GM12801 (cell line): ENCODE data around the gene DCTN3.

ENCODE experiments used
- TF ChIP-seq, protein P1 (sequence below): IDR thresholded peaks from one replicate; pipeline ENCODE4 v1.5.1; 2011; ENCODE audit warnings: control low read depth; ENCODE audit not compliant: insufficient read length; ENCODE audit errors: extremely low read depth

The DCTN3 gene

DNA sequence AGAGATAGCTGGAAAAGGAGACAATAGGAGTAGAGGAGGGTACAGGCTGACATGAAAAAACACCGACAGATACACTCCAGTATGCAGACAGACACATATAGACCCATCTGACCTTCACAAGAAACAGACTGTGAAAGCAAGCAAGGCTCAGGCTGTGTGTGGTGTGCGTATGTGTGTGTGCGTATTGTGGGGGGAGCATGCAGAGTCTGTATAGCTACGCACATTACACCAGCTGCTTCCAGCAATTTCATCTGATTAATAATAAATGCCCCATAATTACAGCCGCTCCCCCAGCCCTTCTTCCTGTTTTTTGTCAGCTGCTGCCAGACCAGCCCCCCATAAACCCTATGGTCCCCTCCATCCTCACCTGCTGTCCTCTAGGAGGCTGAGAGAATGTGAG lies 37.5 kb downstream of the DCTN3 start:
- TF ChIP-seq, protein P1, sequence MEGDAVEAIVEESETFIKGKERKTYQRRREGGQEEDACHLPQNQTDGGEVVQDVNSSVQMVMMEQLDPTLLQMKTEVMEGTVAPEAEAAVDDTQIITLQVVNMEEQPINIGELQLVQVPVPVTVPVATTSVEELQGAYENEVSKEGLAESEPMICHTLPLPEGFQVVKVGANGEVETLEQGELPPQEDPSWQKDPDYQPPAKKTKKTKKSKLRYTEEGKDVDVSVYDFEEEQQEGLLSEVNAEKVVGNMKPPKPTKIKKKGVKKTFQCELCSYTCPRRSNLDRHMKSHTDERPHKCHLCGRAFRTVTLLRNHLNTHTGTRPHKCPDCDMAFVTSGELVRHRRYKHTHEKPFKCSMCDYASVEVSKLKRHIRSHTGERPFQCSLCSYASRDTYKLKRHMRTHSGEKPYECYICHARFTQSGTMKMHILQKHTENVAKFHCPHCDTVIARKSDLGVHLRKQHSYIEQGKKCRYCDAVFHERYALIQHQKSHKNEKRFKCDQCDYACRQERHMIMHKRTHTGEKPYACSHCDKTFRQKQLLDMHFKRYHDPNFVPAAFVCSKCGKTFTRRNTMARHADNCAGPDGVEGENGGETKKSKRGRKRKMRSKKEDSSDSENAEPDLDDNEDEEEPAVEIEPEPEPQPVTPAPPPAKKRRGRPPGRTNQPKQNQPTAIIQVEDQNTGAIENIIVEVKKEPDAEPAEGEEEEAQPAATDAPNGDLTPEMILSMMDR: no peak

DNA sequence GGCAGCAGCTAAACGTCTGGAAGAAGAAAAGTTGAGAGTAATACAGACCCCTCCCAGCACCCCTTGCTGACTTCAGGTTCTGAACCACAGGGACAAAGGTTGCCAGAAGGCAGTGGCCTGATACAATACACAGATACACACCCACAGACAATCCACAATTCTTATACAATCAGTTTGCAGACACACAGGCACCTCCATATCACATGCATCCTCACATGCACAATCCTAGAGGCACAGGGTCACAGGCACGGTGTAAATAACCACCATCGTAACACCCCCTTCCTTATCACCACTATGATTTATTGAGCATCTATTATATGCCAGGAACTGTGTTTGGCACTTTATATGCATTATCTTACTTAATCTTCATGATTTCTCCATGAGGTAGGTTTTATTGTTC lies 39.0 kb downstream of the DCTN3 start:
- TF ChIP-seq, protein P1: no peak

DNA sequence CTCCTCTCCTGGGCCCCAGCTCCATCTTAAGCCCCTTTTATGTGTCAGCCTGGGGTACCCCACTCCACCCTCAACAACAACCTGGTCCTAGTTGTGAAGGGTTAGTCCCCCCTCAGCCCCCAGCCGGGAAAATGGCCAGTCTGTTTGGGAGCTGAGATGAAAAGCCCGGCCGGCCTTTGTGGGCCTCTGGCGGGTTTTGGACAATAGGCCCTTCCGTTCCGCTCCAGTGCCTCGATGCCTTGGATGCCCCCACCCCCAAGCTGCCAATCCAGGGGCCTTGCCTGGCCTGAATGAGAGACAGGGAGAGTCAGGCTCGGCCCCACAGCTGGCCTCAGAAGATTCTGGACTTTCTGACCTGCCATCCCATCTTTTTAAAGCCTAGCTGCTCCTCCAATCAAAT lies 39.9 kb downstream of the DCTN3 start:
- TF ChIP-seq, protein P1: no peak

DNA sequence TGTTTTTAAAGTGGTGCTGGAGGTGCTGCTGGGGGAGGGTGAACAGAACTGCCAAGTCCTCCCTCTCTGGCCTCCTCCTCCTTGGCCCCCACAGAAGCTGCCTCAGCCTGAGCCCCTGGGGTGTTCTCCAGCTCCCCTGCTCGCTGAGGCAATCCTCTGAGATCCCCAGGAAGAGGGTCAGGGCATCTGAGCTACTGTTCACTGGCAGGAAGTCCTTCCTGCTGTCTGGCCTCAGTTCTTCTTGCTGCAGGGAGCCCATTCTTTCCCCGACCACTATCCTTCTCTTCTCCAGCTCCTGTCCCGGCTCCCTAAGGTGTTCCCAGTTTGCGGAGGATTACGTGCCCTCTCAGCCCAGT lies 40.5 kb downstream of the DCTN3 start:
- TF ChIP-seq, protein P1: no peak

DNA sequence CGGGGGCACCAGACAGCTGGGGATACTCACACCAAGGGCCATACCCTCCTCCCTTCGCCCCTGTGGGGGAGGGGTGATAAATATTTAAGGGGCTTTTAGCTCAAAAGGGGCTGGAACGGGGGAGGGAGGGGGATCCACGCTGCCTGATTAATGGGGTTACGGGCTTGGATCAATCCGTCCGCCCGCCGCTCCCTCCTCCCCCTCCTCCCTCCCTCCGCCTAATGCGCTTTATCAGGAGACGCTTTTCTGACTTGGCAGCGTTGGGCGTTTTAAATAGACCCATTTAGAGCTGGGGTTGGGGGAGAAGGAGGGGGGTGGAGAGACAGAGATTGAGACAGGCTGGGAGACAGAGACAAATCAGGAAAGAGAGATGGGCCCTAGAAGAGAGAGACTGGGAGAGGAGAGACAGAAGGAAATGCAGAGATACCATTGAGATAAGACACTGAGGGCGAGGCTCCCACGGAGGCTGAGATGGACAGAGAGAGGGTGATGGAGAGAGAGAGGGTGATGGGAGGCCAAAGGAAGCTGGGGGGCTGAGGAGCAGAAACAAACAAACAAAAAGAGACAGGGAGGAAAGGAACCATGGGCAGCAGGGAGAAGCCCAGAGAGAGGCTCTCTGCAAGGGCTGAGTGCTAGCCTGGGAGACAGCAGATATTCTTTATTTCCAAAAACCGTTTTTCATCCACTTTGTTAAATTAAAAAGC lies 41.0 kb downstream of the DCTN3 start:
- TF ChIP-seq, protein P1: no peak

DNA sequence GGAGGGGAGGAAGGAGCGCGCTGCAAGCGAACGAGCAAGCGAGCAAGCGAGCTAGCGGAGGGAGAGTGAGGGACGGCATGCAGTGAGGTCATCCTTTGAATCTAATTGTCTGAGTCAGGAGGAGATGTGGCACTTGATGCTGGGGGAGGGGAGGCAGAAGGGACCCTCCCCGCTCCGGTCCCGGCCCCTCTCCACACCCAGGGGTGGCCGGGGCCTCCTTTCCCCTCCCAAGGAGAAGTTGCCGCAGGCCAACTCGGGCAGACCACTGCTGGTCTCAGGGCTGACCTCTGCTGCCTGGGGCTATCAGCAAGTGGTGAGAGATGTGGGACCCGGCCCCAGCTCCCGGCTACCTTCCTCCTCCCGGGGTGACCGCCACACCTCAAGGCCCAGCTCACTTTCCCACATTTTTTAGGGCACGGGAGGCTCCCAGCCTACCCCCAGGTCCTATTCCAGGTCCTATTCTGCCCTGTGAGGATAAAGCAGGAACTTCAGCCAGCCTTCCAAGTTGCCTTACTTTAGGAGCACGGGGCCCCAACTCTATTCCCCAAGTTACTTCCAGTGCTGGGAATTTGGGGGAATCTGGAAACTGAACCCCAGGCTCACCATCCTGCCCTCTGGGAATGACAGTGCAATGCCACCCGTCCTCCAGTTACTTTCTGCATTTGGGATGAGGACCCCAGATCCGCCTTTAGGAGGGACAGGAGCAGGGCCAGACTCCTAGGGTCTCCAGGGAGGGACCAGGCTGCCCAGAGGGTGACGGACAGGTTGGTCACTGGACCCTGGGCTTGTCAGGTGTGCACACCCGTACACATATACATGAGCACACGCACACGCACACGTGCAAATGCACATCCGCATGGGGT lies 41.8 kb downstream of the DCTN3 start:
- TF ChIP-seq, protein P1: no peak

DNA sequence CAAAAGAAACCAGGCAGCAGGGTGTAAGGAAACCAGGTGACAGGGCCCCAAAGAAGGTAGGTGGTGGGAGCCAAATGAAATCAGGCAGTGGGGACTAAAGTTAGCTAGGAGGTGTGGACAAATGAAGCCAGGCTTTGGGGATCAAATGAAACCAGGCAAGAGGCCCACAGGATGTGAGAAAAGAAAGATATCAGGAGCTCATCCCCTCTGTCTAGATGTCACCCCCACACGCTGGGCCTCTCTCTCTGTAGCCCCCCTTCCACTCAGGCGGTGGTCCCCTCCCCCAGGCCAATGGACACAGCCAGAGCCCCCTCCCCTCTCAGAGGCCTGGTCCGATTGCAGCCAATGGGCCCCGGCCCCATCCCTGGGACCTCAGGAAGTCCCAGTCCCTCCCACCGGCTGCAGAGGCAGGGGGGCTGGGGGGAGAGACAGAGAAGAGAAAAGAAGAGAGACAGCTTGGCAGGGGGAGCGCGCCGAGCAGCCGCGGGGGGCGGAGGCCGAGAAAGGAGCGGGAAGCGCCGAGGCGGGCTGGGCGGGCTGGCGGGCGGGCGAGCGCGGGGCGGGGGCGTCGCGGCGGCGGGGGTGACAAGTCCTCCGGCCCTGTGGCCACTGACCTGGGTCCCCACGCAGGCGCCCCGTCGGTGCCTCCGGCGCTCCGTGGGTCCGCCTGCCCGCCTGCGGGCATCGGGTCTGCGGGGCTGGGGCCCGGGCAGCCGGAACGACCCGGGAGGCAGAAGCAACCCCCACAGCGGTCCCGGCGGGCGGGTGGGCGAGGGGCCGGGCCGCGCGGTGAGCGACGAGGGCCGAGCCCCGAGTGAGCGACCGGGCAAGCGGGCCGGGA lies 42.7 kb downstream of the DCTN3 start:
- TF ChIP-seq, protein P1: no peak
